NK-92 treated with Interleukin-12 subunit alpha and Interleukin-12 subunit beta, amount 100 ng/mL, for 24 hours (cell line): Measurements from ENCODE around the gene PTH.

Experiments
- DNase-seq: peaks from one replicate; lab custom pipeline; 2025; lab: John Stamatoyannopoulos, UW

PTH gene

DNA sequence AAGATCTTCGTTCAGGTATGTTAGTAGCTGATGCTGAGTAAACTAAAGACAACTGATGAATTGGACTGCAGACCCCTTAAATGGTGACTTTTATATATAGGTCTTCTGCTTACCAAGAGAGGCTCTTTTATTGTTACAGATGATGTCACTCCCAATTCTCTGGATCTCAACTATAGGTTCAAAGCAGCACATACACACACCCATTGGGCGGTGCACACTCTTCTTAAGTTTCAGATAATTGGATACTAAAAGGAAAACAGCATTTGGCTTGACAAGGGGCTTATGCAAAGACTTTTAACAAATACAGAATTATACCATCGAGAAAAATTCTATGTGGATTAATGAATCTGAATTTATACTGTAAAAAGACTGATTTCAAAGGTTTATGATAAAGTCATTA is at the start of gene PTH:
Gene PTH (minus strand): TSS at position 69 of the 400 bp plus-strand sequence. CDS start 3,142 bp downstream, outside the sequence.
- no peak for DNase-seq

DNA sequence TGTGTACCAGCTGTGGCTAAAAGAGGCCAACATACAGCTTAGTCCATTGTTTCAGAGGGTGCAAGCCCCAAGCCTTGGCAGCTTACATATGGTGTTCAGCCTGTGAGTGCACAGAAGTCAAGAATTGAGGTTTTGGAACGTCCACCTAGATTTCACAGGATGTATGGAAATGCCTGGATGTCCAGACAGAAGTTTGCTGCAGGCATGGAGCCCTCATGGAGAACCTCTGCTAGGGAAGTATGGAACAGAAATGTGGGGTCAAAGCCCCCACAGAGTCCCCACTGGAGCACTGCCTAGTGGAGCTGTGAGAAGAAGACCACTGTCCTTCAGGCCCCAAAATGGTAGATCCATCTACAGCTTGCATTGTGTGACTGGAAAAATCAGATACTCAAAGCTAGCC is 42.2 kb upstream of the PTH start:
- no peak for DNase-seq

GRCh38 chr11:13535819-13536218 is 40.0 kb upstream of the PTH start:
- no peak for DNase-seq

GRCh38 chr11:13534358-13534757 is 38.6 kb upstream of the PTH start:
- DNase-seq, result no peak

DNA sequence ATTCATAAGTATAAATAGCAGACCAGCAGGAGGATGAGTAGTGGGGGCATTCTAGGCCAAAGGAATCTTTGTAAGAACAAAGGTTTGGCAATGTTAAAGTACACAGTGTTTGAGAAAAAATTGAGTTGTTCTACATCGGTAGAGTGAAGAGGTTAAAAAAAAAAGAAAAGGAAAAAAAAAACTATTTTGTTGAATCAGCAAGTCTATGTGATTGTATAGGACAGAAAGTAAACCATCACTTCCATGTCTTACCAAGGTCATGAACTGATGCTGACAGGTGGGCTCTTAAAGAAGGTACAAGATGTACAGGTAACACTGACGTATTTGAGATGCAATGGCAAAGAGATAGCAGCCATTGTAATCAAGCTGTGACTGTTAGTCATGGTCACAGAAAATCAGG is 29.5 kb upstream of the PTH start:
- no peak for DNase-seq

GRCh38 chr11:13503393-13503792 is 7.6 kb upstream of the PTH start:
- DNase-seq, result no peak

DNA sequence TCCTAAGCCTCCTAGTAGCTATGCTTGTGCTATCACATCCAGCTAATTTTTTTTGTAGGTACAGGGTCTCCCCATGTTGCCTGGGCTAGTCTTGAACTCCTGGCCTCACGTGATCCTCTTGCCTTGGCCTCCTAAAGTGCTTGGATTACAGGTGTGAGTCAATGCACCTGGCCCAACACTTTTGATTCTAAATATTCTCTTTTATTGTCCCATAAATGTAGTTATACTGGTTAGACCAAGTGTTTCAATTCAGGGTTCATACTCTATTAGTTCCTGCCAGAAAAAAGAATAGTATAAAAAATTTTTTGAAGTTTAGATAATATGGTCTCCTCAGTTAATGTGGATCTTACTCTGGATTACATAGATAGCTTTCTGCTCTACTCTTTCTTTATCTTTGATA is 6.7 kb upstream of the PTH start:
- DNase-seq, result no peak

DNA sequence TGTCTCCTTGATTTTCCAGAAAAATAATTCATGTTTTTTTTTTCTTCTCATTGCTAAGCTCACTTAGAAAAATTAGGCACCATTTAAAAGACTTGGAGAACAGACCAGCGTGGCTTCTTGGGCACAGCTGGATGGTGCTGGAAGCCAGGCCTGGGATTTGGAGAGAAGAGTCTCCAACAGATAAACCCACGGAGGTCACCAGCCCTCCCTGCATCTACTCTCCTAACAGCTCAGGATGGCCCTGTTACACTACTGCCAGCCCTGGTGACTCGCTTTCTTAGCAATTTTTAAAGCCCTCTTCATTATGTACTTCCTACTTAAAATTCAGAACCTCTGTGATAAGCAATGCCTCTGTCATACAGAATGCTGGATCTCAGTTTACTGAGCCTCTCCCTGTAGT is 1.7 kb downstream of the PTH start:
- DNase-seq, result no peak

GRCh38 chr11:13487661-13488030 is 8.2 kb downstream of the PTH start:
- no peak for DNase-seq

GRCh38 chr11:13486926-13487660 is 8.7 kb downstream of the PTH start:
- no peak for DNase-seq

DNA sequence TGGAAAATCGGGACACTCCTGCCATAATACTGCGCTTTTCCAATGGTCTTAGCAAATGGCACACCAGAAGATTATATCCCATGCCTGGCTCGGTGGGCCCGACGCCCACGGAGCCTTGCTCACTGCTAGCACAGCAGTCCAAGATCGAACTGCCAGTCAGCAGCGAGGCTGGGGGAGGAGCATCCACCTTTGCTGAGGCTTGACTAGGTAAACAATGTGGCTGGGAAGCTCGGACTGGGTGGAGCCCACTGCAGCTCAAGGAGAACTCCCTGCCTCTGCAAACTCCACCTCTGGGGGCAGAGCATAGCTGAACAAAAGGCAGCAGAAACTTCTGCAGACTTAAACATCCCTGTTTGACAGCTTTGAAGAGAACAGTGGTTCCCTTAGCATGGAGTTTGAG is 15.6 kb downstream of the PTH start:
- DNase-seq, result no peak

GRCh38 chr11:13479688-13480087 is 16.1 kb downstream of the PTH start:
- DNase-seq, result no peak

- no peak for DNase-seq
These were observed 20.7 kb downstream of the PTH start for GRCh38 chr11:13475091-13475490.

DNA sequence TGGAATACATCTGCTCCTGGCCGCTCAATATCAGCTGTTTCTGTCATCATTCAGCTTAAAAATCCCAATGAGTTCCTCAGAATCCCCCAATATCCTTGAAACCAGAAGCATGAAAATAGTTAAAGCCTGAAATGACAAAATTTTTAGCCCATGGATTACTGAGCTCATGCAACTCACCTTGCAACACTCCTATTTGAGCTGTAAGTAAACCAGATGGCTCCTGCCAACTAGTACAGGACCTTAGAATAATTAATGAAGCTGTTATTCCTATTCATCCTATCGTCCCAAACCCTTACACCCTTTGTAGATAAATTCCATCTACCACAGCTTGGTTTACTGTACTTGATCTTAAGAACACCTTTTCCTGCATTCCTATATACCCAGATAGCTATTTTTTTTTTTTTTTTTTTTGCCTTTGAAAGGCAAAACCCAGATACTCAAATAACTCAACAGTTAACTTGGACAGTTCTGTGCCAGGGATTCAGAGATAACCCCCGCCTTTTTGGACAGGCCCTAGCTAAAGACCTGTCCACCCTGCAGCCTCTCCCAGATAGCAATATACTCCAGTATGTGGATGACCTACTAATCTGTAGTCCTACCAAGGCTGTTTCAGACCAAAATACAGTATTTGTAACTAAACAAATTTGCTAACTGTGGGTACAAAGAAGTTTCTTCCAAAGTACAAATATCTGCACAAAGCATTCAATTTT is 22.6 kb downstream of the PTH start:
- DNase-seq, result no peak

GRCh38 chr11:13468750-13469149 is 27.0 kb downstream of the PTH start:
- no peak for DNase-seq

DNA sequence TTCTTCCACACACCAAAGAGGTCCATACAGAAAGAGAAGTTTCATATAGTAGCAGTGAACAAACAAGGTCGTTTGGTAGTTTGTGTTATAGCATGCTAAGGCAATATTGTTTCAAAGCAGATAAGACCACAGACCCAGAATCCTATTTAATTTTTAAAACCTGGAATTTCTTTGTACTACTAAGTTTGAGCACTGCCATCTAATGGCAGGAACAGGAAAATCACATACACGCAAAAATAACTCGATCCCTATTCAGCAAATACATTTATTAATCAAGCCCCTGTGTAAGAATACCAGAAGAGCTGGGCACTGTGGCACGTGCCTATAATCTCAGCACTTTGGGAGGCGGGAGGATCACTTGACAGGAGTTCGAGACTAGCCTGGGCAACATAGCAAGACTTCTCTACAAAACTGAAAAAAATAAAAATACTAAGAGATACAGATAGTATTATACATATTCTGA is 29.9 kb downstream of the PTH start:
- no peak for DNase-seq

DNA sequence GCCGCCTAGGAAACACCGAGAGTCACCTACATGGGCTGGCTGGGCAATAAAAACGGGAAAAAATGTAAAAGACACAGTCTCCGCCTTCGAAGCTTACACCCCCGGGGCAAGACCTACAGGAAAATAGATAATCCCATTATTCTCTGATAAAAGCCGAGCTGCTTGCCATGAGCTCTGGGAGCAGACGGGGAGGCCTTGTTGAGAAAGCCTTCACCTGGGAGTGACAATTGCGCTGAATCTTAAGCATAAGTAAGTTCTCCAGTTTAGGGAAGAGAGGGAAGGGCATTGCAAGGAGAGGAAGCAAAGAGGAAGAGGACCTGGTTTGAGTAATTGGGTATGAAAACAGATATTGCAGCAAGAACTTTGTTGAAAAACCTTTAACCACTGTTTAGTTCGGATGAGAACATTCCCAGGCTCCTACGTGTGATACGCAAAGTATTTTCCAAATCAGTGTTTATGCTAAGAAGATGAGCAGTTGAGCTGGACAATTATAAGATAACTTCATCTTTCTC is 32.0 kb downstream of the PTH start:
- no peak for DNase-seq

- DNase-seq, result peak; percentile 88
These were observed 32.7 kb downstream of the PTH start, which contains the start of gene BTBD10 for GRCh38 chr11:13462901-13463778. Gene BTBD10 (minus strand): TSS chr11:13463222. CDS start chr11:13445124, 18,098 bp downstream.

DNA sequence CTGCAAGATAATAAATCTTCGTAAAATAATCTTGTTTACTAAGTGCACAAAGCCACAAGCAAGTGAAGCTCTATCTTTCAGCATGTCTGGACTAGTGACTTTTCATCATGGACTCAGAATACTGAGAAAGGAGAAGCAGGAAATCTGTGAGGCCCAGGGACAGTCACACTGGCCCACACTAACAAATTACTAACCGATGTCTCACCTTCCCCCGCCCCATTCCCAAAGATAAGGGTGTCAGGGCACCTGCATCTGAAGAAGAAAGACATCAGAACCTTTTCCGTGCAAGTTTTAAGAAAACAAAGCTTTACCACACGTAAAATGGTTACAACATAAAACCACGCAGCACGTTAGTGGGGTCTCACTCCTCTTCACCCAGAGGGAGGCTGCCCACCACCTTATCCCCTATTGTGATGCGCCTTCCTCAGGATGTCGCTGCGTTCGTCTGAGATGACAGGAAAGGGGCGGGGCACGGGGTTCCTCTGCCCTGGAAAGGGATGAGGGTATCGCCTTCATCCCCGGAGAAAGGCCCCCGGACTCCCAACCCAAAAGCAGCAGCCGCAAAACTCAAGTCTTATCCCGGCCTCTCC is 33.4 kb downstream of the PTH start:
- DNase-seq, result peak; percentile 66

GRCh38 chr11:13461291-13461690 is 34.5 kb downstream of the PTH start:
- DNase-seq, result no peak

- DNase-seq, result no peak
These were observed 44.9 kb downstream of the PTH start for GRCh38 chr11:13450832-13451397.

GRCh38 chr11:13449522-13449921 is 46.3 kb downstream of the PTH start:
- no peak for DNase-seq
